GM19397 (cell line): Measurements from ENCODE around the gene SNX1.
"Not testable (repeated sequence)": the region's sequence is repeated elsewhere in the genome, so short reads cannot be mapped to it uniquely, and the experiment has no call there.

Experiments used
- ATAC-seq: cut with Tn5 transposase; IDR thresholded peaks from one replicate; pipeline ENCODE4 v1.9.1; 2021; ENCODE audit warnings: mild to moderate bottlenecking, moderate library complexity; ENCODE audit not compliant: unreplicated experiment

The SNX1 gene

GRCh38 chr15:64095795-64096667 lies at the start of gene SNX1:
SNX1 (plus strand) TSS chr15:64095982; CDS start chr15:64096014, 32 bp downstream.
- peak; percentile 48 for ATAC-seq

- ATAC-seq, result peak; percentile 69
Measured at GRCh38 chr15:64046421-64047153, 49.2 kb upstream of the SNX1 start, which contains the start of gene DAPK2. DAPK2 (minus strand) TSS chr15:64046485; CDS start chr15:64040261, 6,224 bp downstream.

- no peak for ATAC-seq
Measured at GRCh38 chr15:64048781-64049460, 46.9 kb upstream of the SNX1 start.

GRCh38 chr15:64050281-64051092 lies 45.3 kb upstream of the SNX1 start:
- ATAC-seq, result no peak

GRCh38 chr15:64051093-64051402 lies 44.7 kb upstream of the SNX1 start:
- no peak for ATAC-seq

- ATAC-seq, result no peak
Measured at GRCh38 chr15:64051407-64052259, 44.1 kb upstream of the SNX1 start.

GRCh38 chr15:64052925-64053491 lies 42.8 kb upstream of the SNX1 start:
- no peak for ATAC-seq

- ATAC-seq, result not testable (repeated sequence)
Measured at GRCh38 chr15:64053674-64054073, 42.1 kb upstream of the SNX1 start.

- no peak for ATAC-seq
Measured at GRCh38 chr15:64058279-64058678, 37.5 kb upstream of the SNX1 start.

GRCh38 chr15:64059104-64059503 lies 36.7 kb upstream of the SNX1 start:
- ATAC-seq, result not testable (repeated sequence)

GRCh38 chr15:64060716-64061115 lies 35.1 kb upstream of the SNX1 start:
- ATAC-seq, result no peak

- no peak for ATAC-seq
Measured at GRCh38 chr15:64066451-64066850, 29.3 kb upstream of the SNX1 start.

GRCh38 chr15:64067564-64068030 lies 28.2 kb upstream of the SNX1 start:
- ATAC-seq, result peak; percentile 54

GRCh38 chr15:64068133-64068532 lies 27.6 kb upstream of the SNX1 start:
- no peak for ATAC-seq

- no peak for ATAC-seq
Measured at GRCh38 chr15:64070106-64070505, 25.7 kb upstream of the SNX1 start.

GRCh38 chr15:64070965-64071851 lies 24.6 kb upstream of the SNX1 start:
- ATAC-seq, result no peak

- no peak for ATAC-seq
Measured at GRCh38 chr15:64071931-64072765, 23.6 kb upstream of the SNX1 start.
